Keratinocyte (primary cell): Measurements from ENCODE around the gene TMPRSS12. TPM values are rescaled to one million over a fixed set of nuclear protein-coding genes. Genes with fewer than 3 reads are reported as not detected.

ENCODE experiments used
- DNase-seq: peaks from one replicate; pipeline ENCODE4 v3.0.0-alpha.2; 2011; ENCODE audit warnings: low read depth, missing footprints, low spot score
- FAIRE-seq: peaks from 2 replicates; lab custom pipeline; 2011; peaks lifted over from hg19 to GRCh38; lab: Jason Lieb, UNC
- H2AFZ ChIP-seq: 2 replicates; pipeline ENCODE4 v1.6.0; 2012; ENCODE audit warnings: low read length, control low read depth, inconsistent platforms; ENCODE audit not compliant: control insufficient read depth
- H3K27ac ChIP-seq: 2 replicates; pipeline ENCODE4 v1.5.1; 2011; ENCODE audit warnings: low read length; ENCODE audit not compliant: control insufficient read depth, insufficient read depth
- H3K27me3 ChIP-seq: 3 replicates; pipeline ENCODE4 v1.6.0; 2011; ENCODE audit warnings: low read length; ENCODE audit not compliant: control insufficient read depth, insufficient read depth; ENCODE audit errors: extremely low read depth
- H3K36me3 ChIP-seq, 2 experiments: 2 replicates in 1 of 2; 3 replicates in 1 of 2; pipeline ENCODE4 v1.5.1; 2011; ENCODE audit warnings: low read length in 2 of 2, mild to moderate bottlenecking in 1 of 2; ENCODE audit not compliant: control insufficient read depth in 2 of 2, insufficient read depth in 2 of 2; ENCODE audit errors: extremely low read depth in 1 of 2
- H3K4me1 ChIP-seq: 3 replicates; pipeline ENCODE4 v1.5.1; 2011; ENCODE audit warnings: low read length; ENCODE audit not compliant: control insufficient read depth, insufficient read depth; ENCODE audit errors: extremely low read depth
- H3K4me2 ChIP-seq: 3 replicates; pipeline ENCODE4 v1.6.0; 2011; ENCODE audit warnings: low read depth, low read length; ENCODE audit not compliant: control insufficient read depth, insufficient read depth; ENCODE audit errors: extremely low read depth
- H3K4me3 ChIP-seq, 3 experiments: fragments of 200-600 bp in 1 of 3; sonication (generic) in 1 of 3; 2 replicates in 2 of 3; 3 replicates in 1 of 3; pipeline ENCODE4 v1.5.1; 2011 to 2016; ENCODE audit warnings: low read length in 3 of 3, mild to moderate bottlenecking in 3 of 3, control low read depth in 2 of 3, inconsistent platforms in 1 of 3, low read depth in 1 of 3, mixed read lengths in 1 of 3, mixed run types in 1 of 3, moderate library complexity in 1 of 3; ENCODE audit not compliant: control insufficient read depth in 2 of 3, insufficient read depth in 2 of 3; ENCODE audit errors: extremely low read depth in 1 of 3
- H3K79me2 ChIP-seq: 2 replicates; pipeline ENCODE4 v1.6.0; 2012; ENCODE audit warnings: low read length; ENCODE audit not compliant: control insufficient read depth, insufficient read depth
- H3K9ac ChIP-seq: 3 replicates; pipeline ENCODE4 v1.6.0; 2011; ENCODE audit warnings: low read length; ENCODE audit not compliant: control insufficient read depth, insufficient read depth; ENCODE audit errors: extremely low read depth
- H3K9me1 ChIP-seq: 3 replicates; pipeline ENCODE4 v1.6.0; 2011; ENCODE audit warnings: low read length; ENCODE audit not compliant: control insufficient read depth, insufficient read depth; ENCODE audit errors: extremely low read depth
- H3K9me3 ChIP-seq: 2 replicates; pipeline ENCODE4 v1.5.1; 2012; ENCODE audit warnings: low read depth, low read length; ENCODE audit not compliant: control insufficient read depth
- H4K20me1 ChIP-seq: 3 replicates; pipeline ENCODE4 v1.6.0; 2011; ENCODE audit warnings: low read length; ENCODE audit not compliant: control insufficient read depth, insufficient read depth; ENCODE audit errors: extremely low read depth
- CTCF ChIP-seq, 3 experiments: IDR thresholded peaks in 1 of 3; conservative IDR thresholded peaks in 1 of 3; optimal IDR thresholded peaks in 1 of 3; 2 replicates in 2 of 3; 3 replicates in 1 of 3; pipeline versions ENCODE3 to v1.5.1; 2011; ENCODE audit warnings: low read length in 3 of 3, mild to moderate bottlenecking in 3 of 3, moderate library complexity in 2 of 3, control low read depth in 1 of 3, inconsistent platforms in 1 of 3; ENCODE audit not compliant: insufficient read depth in 2 of 3; ENCODE audit errors: extremely low read depth in 1 of 3
- EZH2 ChIP-seq: IDR thresholded peaks from one replicate; pipeline ENCODE4 v1.6.1; 2012; ENCODE audit warnings: inconsistent platforms, mild to moderate bottlenecking, low read length, moderate library complexity
- dilution Hi-C: fragments of 300-500 bp; cut with MboI; formaldehyde crosslinking; loops from one replicate; pipeline ENCODE4 v1.7.0; 2020; ENCODE audit warnings: low sequenced_read_pairs; ENCODE audit not compliant: extremely low pct_ligation_motif_present
- polyA plus RNA-seq, 5 experiments: library from polyadenylated mRNA; depleted of rRNA in 3 of 5; stranded (reverse) in 3 of 5; stranded (forward) in 1 of 5; unstranded in 1 of 5; fragments of >200 nt; gene quantifications; 1 replicate in 1 of 5; 2 replicates in 3 of 5; 3 replicates in 1 of 5; pipeline versions ENCODE4 v1.2.1 to v1.2.3, GENCODE V29; 2011 to 2012; ENCODE audit warnings: missing spikeins in 2 of 5, low read depth in 1 of 5, low replicate concordance in 1 of 5

TMPRSS12 gene
- polyA plus RNA-seq, 1 donor (not counting 4 experiments of a cell fraction or from before 2014, with no cell fraction given) = not detected

DNA sequence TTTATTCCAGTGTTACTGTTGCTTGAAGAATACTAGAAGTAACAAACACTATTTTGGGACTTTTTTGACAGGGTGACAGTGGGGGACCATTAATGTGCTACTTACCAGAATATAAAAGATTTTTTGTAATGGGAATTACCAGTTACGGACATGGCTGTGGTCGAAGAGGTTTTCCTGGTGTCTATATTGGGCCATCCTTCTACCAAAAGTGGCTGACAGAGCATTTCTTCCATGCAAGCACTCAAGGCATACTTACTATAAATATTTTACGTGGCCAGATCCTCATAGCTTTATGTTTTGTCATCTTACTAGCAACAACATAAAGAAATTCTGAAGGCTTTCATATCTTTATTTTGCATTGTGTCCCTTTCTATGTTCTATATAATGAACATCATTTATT is 44.5 kb downstream of the TMPRSS12 start:
- TF ChIP-seq CTCF (optimal IDR thresholded peaks at IDR 0.05 in 1 of 3, IDR thresholded peaks at IDR 0.05 in 1 of 3, conservative IDR thresholded peaks at IDR 0.05 in 1 of 3; ENCODE audit: extremely low read depth in 1 of 3, insufficient read depth in 2 of 3, low read length in 3 of 3) = no peak
- TF ChIP-seq EZH2 = no peak
- H3K36me3 ChIP-seq = no peaks in the 10 kb centered on the region
- no peaks in the 10 kb centered on the region for H3K79me2 ChIP-seq
- H3K4me3 ChIP-seq = no peak overlapping the region
- no peak overlapping the region for H3K9ac ChIP-seq
- H3K27me3 ChIP-seq = no peaks in the 10 kb centered on the region
- H3K9me1 ChIP-seq = no peaks in the 10 kb centered on the region
- DNase-seq (no peak), FAIRE-seq (no peak)
- dilution Hi-C loops = no loop called here
- H3K27ac ChIP-seq = no peak overlapping the region
- H4K20me1 ChIP-seq = no peaks in the 10 kb centered on the region
- H3K9me3 ChIP-seq = peaks cover 5% of the 10 kb centered on the region
- no peak overlapping the region for H2AFZ ChIP-seq
- no peaks in the 10 kb centered on the region for H3K4me1 ChIP-seq
- no peak overlapping the region for H3K4me2 ChIP-seq

DNA sequence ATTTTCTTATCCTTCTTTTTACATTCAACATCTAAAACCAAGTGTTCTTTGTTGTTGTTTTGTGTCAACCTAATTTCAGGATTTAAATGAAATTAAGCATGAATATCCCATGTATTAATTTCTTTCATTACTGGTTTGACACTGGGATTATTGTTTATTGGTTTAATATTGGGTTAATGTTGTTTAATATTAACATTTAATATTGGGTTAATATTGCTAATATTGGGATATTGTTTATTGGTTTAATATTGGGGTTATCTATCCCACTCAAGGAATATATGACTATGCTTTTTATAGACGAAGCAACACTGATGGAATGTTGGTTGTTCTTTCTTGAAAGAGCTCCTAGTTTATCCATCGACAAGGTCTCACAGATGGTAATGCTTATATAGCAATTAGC is 45.9 kb downstream of the TMPRSS12 start:
- Histone ChIP-seq H4K20me1 (no peaks in the 10 kb centered on the region), H3K9me1 (no peaks in the 10 kb centered on the region), H2AFZ (no peak overlapping the region), H3K79me2 (no peaks in the 10 kb centered on the region), H3K27me3 (no peaks in the 10 kb centered on the region), H3K4me1 (no peaks in the 10 kb centered on the region), H3K27ac (no peak overlapping the region), H3K9ac (no peak overlapping the region), H3K4me2 (no peak overlapping the region), H3K36me3 (no peaks in the 10 kb centered on the region), H3K4me3 (no peak overlapping the region), H3K9me3 (no peaks in the 10 kb centered on the region)
- DNase-seq (no peak), FAIRE-seq (no peak)
- no peak for TF ChIP-seq CTCF (optimal IDR thresholded peaks at IDR 0.05 in 1 of 3, IDR thresholded peaks at IDR 0.05 in 1 of 3, conservative IDR thresholded peaks at IDR 0.05 in 1 of 3; ENCODE audit: extremely low read depth in 1 of 3, insufficient read depth in 2 of 3, low read length in 3 of 3)
- TF ChIP-seq EZH2 = no peak
- dilution Hi-C loops = no loop called here
